Adrenal gland (tissue), 12 donors: ENCODE data around the gene NDUFB6. TPM values are rescaled to one million over a fixed set of nuclear protein-coding genes. Genes with fewer than 3 reads are reported as not detected.

ENCODE experiments used
- DNase-seq, 7 donors: peaks; one replicate each; pipeline ENCODE4 v3.0.0-alpha.2; 2019 to 2020
- H3K27ac ChIP-seq, 5 donors: fragments of 200-600 bp; sonication (generic) in 4 of 5; 1 replicate in 3 of 5; 2 replicates in 2 of 5; pipeline versions ENCODE4 v1.5.1 to v1.8.0; 2016 to 2020; ENCODE audit warnings: mild to moderate bottlenecking in 1 of 5
- H3K27me3 ChIP-seq: fragments of 200-600 bp; 2 replicates; pipeline ENCODE4 v1.8.0; 2021
- H3K36me3 ChIP-seq, 2 donors: fragments of 200-600 bp; replicated peaks in 1 of 2; 1 replicate in 1 of 2; 2 replicates in 1 of 2; pipeline versions ENCODE4 v1.5.1 to v1.8.0; 2018 to 2022
- H3K4me1 ChIP-seq, 2 donors: fragments of 200-600 bp; replicated peaks in 1 of 2; 1 replicate in 1 of 2; 2 replicates in 1 of 2; pipeline versions ENCODE4 v1.5.1 to v1.8.0; 2018 to 2021
- H3K4me3 ChIP-seq, 4 donors: fragments of 200-600 bp; sonication (generic) in 3 of 4; one replicate each; pipeline ENCODE4 v1.5.1; 2016 to 2018
- H3K9me3 ChIP-seq, 3 donors: fragments of 200-600 bp; sonication (generic) in 1 of 3; replicated peaks in 1 of 3; 1 replicate in 2 of 3; 2 replicates in 1 of 3; pipeline versions ENCODE4 v1.5.1 to v1.8.0; 2016 to 2021
- POLR2A ChIP-seq, 2 donors: fragments of 450-650 bp; IDR thresholded peaks; one replicate each; pipeline ENCODE4 v1.6.1; 2017; ENCODE audit warnings: antibody characterized with exemption in 2 of 2, mild to moderate bottlenecking in 2 of 2, moderate library complexity in 1 of 2
- WGBS, 4 donors: extraction: QIAGEN DNeasy Blood & Tissue Kit in 2 of 4; methylation state at CpG; one replicate each; pipeline versions ENCODE4 v1.1.5 to v1.1.7; 2013 to 2017; 5-methylcytosine and 5-hydroxymethylcytosine counted together
- intact Hi-C, 2 donors: fragments of 100-400 bp; cut with DNase I; formaldehyde crosslinking; loops; one replicate each; pipeline versions ENCODE4 v1.14.1 to v1.15.0; 2022 to 2023
- polyA plus RNA-seq, 3 donors: library from polyadenylated mRNA; stranded (reverse); fragments of 200-250 nt in 2 of 3; fragments of 350-450 nt in 1 of 3; fragmentation: Illumina TruSeq in 1 of 3; extraction: RNeasy Lipid Tissue Mini Kit (QIAGEN cat#74804) in 1 of 3; gene quantifications; one replicate each; pipeline ENCODE4 v1.2.3, GENCODE V29; 2013 to 2014
- total RNA-seq, 9 donors: library from RNA; depleted of rRNA in 4 of 9; stranded (reverse); fragments of >200 nt in 4 of 9; fragments of 120-200 nt in 1 of 9; fragmentation: NEBNext Ultra II Directional in 1 of 9; extraction: Animal tissue kit (Norgen Biotek cat#: 25700) in 1 of 9; gene quantifications; one replicate each; pipeline versions ENCODE4 v1.1.0 to v1.2.4, GENCODE V29; 2013 to 2023
- TF ChIP-seq, protein P1 (sequence below), 6 experiments: fragments of 450-650 bp in 4 of 6; fragments of 200-600 bp in 2 of 6; sonication (generic) in 1 of 6; IDR thresholded peaks; 1 replicate in 5 of 6; 2 replicates in 1 of 6; pipeline versions ENCODE4 v1.5.1 to v1.8.0; 2016 to 2021; ENCODE audit warnings: antibody characterized with exemption in 6 of 6, mild to moderate bottlenecking in 2 of 6, moderate library complexity in 1 of 6
- donor health status: healthy with polysubstance abuse.
- donor health status: Bipolar disorder and iron deficiency.
- donor health status: DM: yes; HTN: yes; CAD: no.
- donor health status: DM: no; HTN: no; CAD: no.
- donor health status: DM: no; HTN: no; CAD: no.
- donor health status: DM: yes; HTN: yes; CAD: no.

Gene NDUFB6
- total and polyA plus RNA-seq, 12 donors: 23.2 to 76.9 (median 49.6) TPM

DNA sequence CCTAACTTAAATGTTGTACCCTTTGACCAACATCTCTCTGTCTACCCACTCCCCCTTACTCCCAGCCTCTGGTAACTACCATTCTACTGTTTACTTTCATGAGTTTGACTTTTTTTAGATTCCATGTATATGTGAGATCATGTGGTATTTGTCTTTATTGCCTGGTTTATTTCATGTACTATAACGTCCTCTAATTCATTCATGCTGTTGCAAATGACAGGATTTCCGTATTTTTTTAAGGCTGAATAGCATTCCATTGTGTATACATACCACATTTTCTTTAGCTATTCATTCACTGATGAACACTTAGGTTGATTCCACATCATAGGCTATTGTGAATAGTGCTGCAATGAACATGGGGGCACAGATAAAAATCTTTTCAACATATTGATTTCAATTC, 11.8 kb upstream of the NDUFB6 start:
- no peaks in the 10 kb centered on the region for H3K27me3 ChIP-seq
- no peaks in the 10 kb centered on the region for H3K36me3 ChIP-seq
- no peak overlapping the region for H3K4me3 ChIP-seq
- TF ChIP-seq, protein P1, sequence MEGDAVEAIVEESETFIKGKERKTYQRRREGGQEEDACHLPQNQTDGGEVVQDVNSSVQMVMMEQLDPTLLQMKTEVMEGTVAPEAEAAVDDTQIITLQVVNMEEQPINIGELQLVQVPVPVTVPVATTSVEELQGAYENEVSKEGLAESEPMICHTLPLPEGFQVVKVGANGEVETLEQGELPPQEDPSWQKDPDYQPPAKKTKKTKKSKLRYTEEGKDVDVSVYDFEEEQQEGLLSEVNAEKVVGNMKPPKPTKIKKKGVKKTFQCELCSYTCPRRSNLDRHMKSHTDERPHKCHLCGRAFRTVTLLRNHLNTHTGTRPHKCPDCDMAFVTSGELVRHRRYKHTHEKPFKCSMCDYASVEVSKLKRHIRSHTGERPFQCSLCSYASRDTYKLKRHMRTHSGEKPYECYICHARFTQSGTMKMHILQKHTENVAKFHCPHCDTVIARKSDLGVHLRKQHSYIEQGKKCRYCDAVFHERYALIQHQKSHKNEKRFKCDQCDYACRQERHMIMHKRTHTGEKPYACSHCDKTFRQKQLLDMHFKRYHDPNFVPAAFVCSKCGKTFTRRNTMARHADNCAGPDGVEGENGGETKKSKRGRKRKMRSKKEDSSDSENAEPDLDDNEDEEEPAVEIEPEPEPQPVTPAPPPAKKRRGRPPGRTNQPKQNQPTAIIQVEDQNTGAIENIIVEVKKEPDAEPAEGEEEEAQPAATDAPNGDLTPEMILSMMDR (IDR thresholded peaks at IDR 0.05): no peak
- TF ChIP-seq POLR2A (IDR thresholded peaks at IDR 0.05): no peak
- no peaks in the 10 kb centered on the region for H3K4me1 ChIP-seq
- DNase-seq: no peak
- no peak overlapping the region for H3K27ac ChIP-seq
- intact Hi-C loops: loop anchor here (5.0 kb wide), 2 partner anchors 383 to 388 kb away; no protein-coding TSS in a partner anchor
- H3K9me3 ChIP-seq: no peaks in the 10 kb centered on the region
- 28 to 41% (median 34%) methylated on average over 2 of the region's 2 CpGs for WGBS, 4 donors

DNA sequence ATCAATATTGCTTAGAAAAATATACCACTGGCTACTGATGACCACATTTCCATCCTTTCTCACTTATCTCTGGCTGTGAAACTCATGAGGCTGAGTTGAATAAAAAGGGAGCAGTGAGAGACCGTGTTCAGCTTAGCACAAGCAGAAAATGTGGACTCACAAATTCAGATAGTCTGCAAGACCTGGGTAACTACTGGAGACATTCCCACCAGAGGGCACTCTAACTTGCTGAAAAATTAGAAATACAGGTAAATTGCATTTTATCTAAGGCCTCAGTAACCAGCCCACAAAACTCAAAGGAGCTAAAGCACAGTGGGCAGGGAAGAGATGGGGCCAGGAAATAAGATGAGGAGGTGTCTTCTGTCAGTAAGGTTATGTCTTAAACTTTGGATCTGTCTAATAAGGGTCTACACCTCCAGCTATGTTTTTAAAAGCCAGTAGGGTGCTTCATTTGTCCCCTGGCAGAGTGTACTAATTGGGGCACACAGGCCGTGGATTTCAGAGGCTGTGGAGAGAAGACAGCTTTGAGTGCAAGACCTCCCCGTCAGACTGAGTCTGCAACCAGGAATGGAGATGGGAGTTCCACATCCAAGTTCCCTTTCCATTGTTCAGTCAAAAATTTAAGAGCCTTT, 8.7 kb upstream of the NDUFB6 start:
- H3K27me3 ChIP-seq: no peaks in the 10 kb centered on the region
- no peak for TF ChIP-seq POLR2A (IDR thresholded peaks at IDR 0.05)
- TF ChIP-seq, protein P1 (IDR thresholded peaks at IDR 0.05): peak; percentile 12 to 49 (median 36)
- intact Hi-C loops: loop anchor here (5.0 kb wide), 2 partner anchors 386 to 391 kb away; no protein-coding TSS in a partner anchor
- H3K4me3 ChIP-seq: no peak overlapping the region
- H3K27ac ChIP-seq: no peak overlapping the region
- WGBS, 4 donors: 25 to 32% (median 29%) methylated on average over 3 of the region's 3 CpGs
- DNase-seq: peak in 5 of 7 donors; percentile 29 to 67 (median 45)
- no peaks in the 10 kb centered on the region for H3K9me3 ChIP-seq
- no peaks in the 10 kb centered on the region for H3K36me3 ChIP-seq
- no peaks in the 10 kb centered on the region for H3K4me1 ChIP-seq

DNA sequence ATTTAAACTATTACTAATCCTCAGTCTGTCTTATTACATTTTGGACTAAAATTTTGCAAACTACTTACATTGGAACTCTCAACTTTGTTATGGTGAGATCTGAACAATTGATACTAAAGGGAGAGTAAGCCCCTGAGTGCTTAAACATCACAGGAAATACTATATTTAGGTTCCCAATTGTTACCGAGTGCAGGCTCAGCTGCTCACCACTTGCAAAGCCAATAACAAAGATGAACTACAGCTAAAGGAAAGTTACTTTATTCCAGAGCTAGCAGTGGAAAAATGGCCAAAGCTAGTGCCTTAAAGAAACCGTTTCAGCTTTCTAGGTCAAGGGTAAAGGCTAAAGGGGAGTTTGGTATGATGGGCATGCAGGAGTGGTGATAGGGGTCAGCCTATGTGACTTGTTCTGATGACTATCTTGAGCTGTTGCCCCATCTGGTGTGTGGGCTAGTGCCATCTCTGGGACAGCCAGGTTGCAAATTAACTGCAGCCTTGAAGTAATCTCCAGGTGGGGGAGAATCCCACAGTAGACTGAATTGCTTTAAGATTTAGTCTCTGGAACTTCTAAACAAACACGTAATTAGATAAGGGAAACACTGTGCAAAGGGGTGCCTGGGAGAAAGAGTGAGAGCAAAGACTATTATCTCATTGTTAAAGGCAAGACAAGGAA, 7.8 kb upstream of the NDUFB6 start:
- H3K9me3 ChIP-seq: no peaks in the 10 kb centered on the region
- no peaks in the 10 kb centered on the region for H3K4me1 ChIP-seq
- no peak for DNase-seq
- no peaks in the 10 kb centered on the region for H3K27me3 ChIP-seq
- no peaks in the 10 kb centered on the region for H3K36me3 ChIP-seq
- no peak for TF ChIP-seq POLR2A (IDR thresholded peaks at IDR 0.05)
- TF ChIP-seq, protein P1 (IDR thresholded peaks at IDR 0.05): no peak
- intact Hi-C loops: loop anchor here (5.0 kb wide), 2 partner anchors 387 to 392 kb away; no protein-coding TSS in a partner anchor
- 11 to 15% (median 12%) methylated on average over 3 of the region's 3 CpGs for WGBS, 4 donors
- no peak overlapping the region for H3K27ac ChIP-seq
- no peak overlapping the region for H3K4me3 ChIP-seq

DNA sequence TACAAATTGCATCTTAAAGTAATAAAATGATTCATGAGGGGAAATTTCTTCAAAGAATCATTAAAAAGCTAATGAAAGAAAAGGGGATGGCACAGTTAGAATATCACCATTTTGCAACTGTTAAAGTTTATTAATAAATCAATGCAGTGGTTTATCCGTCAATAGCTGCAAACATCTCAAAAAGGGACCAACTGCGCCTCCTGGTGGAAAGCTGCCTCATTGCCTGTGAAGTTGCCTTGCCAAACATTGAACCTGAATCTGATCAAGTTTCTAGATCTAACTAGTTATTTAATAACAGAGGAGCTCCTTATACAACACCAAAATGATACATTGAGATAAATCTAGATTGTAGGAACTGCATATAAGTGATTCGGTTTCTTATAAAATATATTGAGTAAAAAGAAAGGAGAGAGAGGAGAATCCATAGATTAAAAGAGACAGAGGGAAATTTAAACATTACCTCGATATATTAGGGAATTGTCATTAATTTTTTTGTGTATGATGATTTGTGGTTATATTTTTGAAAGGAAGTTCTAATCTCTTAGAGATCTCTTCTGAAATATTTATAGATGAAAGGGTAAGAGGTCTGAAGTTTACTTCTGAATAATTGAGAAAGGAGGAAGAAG, 6.9 kb upstream of the NDUFB6 start:
- Histone ChIP-seq H3K27me3 (no peaks in the 10 kb centered on the region), H3K9me3 (no peaks in the 10 kb centered on the region), H3K4me3 (no peak overlapping the region), H3K36me3 (no peaks in the 10 kb centered on the region), H3K4me1 (no peaks in the 10 kb centered on the region), H3K27ac (no peak overlapping the region)
- no peak for TF ChIP-seq POLR2A (IDR thresholded peaks at IDR 0.05)
- TF ChIP-seq, protein P1 (IDR thresholded peaks at IDR 0.05): peak; percentile 80 to 94 (median 88)
- intact Hi-C loops: loop anchor here (2.0 to 5.0 kb wide), 5 partner anchors 143 to 392 kb away; no protein-coding TSS in a partner anchor
- WGBS, 4 donors: 16 to 20% (median 16%) methylated on average over 4 of the region's 4 CpGs
- DNase-seq: peak; percentile 56 to 91 (median 74)
